Smooth muscle cell (in vitro differentiated cells): Measurements from ENCODE around the gene CFAP251. TPM values are rescaled to one million over a fixed set of nuclear protein-coding genes. Genes with fewer than 3 reads are reported as not detected.
"Not testable (repeated sequence)": the region's sequence is repeated elsewhere in the genome, so short reads cannot be mapped to it uniquely, and the experiment has no call there.

Source experiments
- DNase-seq: peaks from one replicate; lab custom pipeline; 2025; ENCODE audit not compliant: unreplicated experiment; lab: John Stamatoyannopoulos, UW
- H2AFZ ChIP-seq: fragments of 200-600 bp; sonication (generic); 2 replicates; pipeline ENCODE4 v1.6.0; 2016; ENCODE audit warnings: antibody characterized with exemption, low read depth, mild to moderate bottlenecking
- H3F3A ChIP-seq: fragments of 200-600 bp; sonication (generic); 2 replicates; pipeline ENCODE4 v1.6.0; 2017; ENCODE audit warnings: antibody characterized with exemption, low read depth
- H3K27ac ChIP-seq: fragments of 200-600 bp; sonication (generic); 2 replicates; pipeline ENCODE4 v1.5.1; 2016; ENCODE audit warnings: low read depth, mild to moderate bottlenecking
- H3K27me3 ChIP-seq: fragments of 200-600 bp; sonication (generic); 2 replicates; pipeline ENCODE4 v1.6.1; 2016; ENCODE audit warnings: low read depth, mild to moderate bottlenecking
- H3K36me3 ChIP-seq: fragments of 200-600 bp; sonication (generic); 2 replicates; pipeline ENCODE4 v1.5.1; 2016; ENCODE audit warnings: low read depth
- H3K4me1 ChIP-seq: fragments of 200-600 bp; sonication (generic); 2 replicates; pipeline ENCODE4 v1.5.1; 2016; ENCODE audit warnings: low read depth
- H3K4me2 ChIP-seq: fragments of 200-600 bp; sonication (generic); 2 replicates; pipeline ENCODE4 v1.6.0; 2016; ENCODE audit warnings: mild to moderate bottlenecking
- H3K4me3 ChIP-seq: fragments of 200-600 bp; sonication (generic); 2 replicates; pipeline ENCODE4 v1.5.1; 2016; ENCODE audit warnings: mild to moderate bottlenecking
- H3K79me2 ChIP-seq: fragments of 200-600 bp; sonication (generic); 2 replicates; pipeline ENCODE4 v1.6.0; 2016; ENCODE audit warnings: low read depth, mild to moderate bottlenecking
- H3K9ac ChIP-seq: fragments of 200-600 bp; sonication (generic); 2 replicates; pipeline ENCODE4 v1.6.0; 2016; ENCODE audit warnings: low read depth
- H3K9me3 ChIP-seq: fragments of 200-600 bp; sonication (generic); replicated peaks from 2 replicates; pipeline ENCODE4 v1.5.1; 2016; ENCODE audit warnings: low read depth
- H4K20me1 ChIP-seq: fragments of 200-600 bp; sonication (generic); 2 replicates; pipeline ENCODE4 v1.6.0; 2016; ENCODE audit warnings: low read depth
- CTCF ChIP-seq: fragments of 200-600 bp; sonication (generic); IDR thresholded peaks from 2 replicates; pipeline ENCODE4 v1.5.1; 2017; ENCODE audit warnings: borderline replicate concordance, mild to moderate bottlenecking, antibody characterized with exemption; ENCODE audit not compliant: insufficient read depth, poor library complexity, severe bottlenecking
- WGBS: methylation state at CpG from one replicate; pipeline ENCODE4 v1.1.7; 2016; ENCODE audit warnings: low lambda C conversion rate; 5-methylcytosine and 5-hydroxymethylcytosine counted together
- polyA plus RNA-seq: library from polyadenylated mRNA; unstranded; fragments of >200 nt; fragmentation: Nextera tagmentation; extraction: Ambion mirVana; gene quantifications from 2 replicates; pipeline ENCODE4 v1.2.1, GENCODE V29; 2016
- total RNA-seq: library from RNA; depleted of rRNA; stranded (reverse); fragments of >200 nt; gene quantifications from 2 replicates; pipeline ENCODE4 v1.2.3, GENCODE V29; 2014

CFAP251 gene
- total and polyA plus RNA-seq, 2 experiments from 2014 or later: 1.2 to 5.0 TPM

GRCh38 chr12:122032580-122032979 is 114.2 kb downstream of the CFAP251 start:
- Histone ChIP-seq H3K27me3 (no peaks in the 10 kb centered on the region), H3K4me1 (no peaks in the 10 kb centered on the region), H2AFZ (no peak overlapping the region), H3K4me2 (no peak overlapping the region), H4K20me1 (peaks cover 4% of the 10 kb centered on the region), H3K27ac (no peak overlapping the region), H3K9ac (no peak overlapping the region), H3K9me3 (no peaks in the 10 kb centered on the region), H3K79me2 (no peaks in the 10 kb centered on the region), H3K4me3 (no peak overlapping the region), H3K36me3 (no peaks in the 10 kb centered on the region), H3F3A (no peaks in the 10 kb centered on the region)
- TF ChIP-seq CTCF: no peak
- WGBS: 95% methylated on average over 11 of the region's 11 CpGs
- DNase-seq: no peak

GRCh38 chr12:122035292-122035691 is 116.9 kb downstream of the CFAP251 start:
- 96% methylated on average over 8 of the region's 8 CpGs for WGBS
- TF ChIP-seq CTCF: no peak
- no peaks in the 10 kb centered on the region for H3K79me2 ChIP-seq
- no peak overlapping the region for H3K27ac ChIP-seq
- H3K4me3 ChIP-seq: no peak overlapping the region
- no peak overlapping the region for H2AFZ ChIP-seq
- no peaks in the 10 kb centered on the region for H3K4me1 ChIP-seq
- DNase-seq: no peak
- H3K4me2 ChIP-seq: no peak overlapping the region
- no peaks in the 10 kb centered on the region for H3K36me3 ChIP-seq
- H4K20me1 ChIP-seq: no peaks in the 10 kb centered on the region
- no peaks in the 10 kb centered on the region for H3K27me3 ChIP-seq
- H3K9ac ChIP-seq: no peak overlapping the region
- no peaks in the 10 kb centered on the region for H3K9me3 ChIP-seq
- H3F3A ChIP-seq: no peaks in the 10 kb centered on the region

- H4K20me1 ChIP-seq: no peaks in the 10 kb centered on the region
- no peak overlapping the region for H3K4me3 ChIP-seq
- H3K36me3 ChIP-seq: no peaks in the 10 kb centered on the region
- no peak for DNase-seq
- H3K9ac ChIP-seq: no peak overlapping the region
- H3K79me2 ChIP-seq: no peaks in the 10 kb centered on the region
- H3F3A ChIP-seq: no peaks in the 10 kb centered on the region
- no peak overlapping the region for H3K27ac ChIP-seq
- TF ChIP-seq CTCF: no peak
- no peaks in the 10 kb centered on the region for H3K27me3 ChIP-seq
- no peak overlapping the region for H2AFZ ChIP-seq
- H3K4me1 ChIP-seq: no peaks in the 10 kb centered on the region
- H3K9me3 ChIP-seq: no peaks in the 10 kb centered on the region
- no peak overlapping the region for H3K4me2 ChIP-seq
- 96% methylated on average over 6 of the region's 6 CpGs for WGBS
Observed at GRCh38 chr12:122036153-122036552, 117.8 kb downstream of the CFAP251 start.

GRCh38 chr12:122040579-122041386 is 122.4 kb downstream of the CFAP251 start:
- H3F3A ChIP-seq: no peaks in the 10 kb centered on the region
- H2AFZ ChIP-seq: no peak overlapping the region
- no peaks in the 10 kb centered on the region for H3K27me3 ChIP-seq
- H3K4me1 ChIP-seq: no peaks in the 10 kb centered on the region
- DNase-seq: no peak
- no peak overlapping the region for H3K4me3 ChIP-seq
- H4K20me1 ChIP-seq: no peaks in the 10 kb centered on the region
- H3K9me3 ChIP-seq: no peaks in the 10 kb centered on the region
- no peaks in the 10 kb centered on the region for H3K79me2 ChIP-seq
- H3K27ac ChIP-seq: no peak overlapping the region
- no peak overlapping the region for H3K4me2 ChIP-seq
- WGBS: 94% methylated on average over 21 of the region's 21 CpGs
- H3K36me3 ChIP-seq: no peaks in the 10 kb centered on the region
- no peak overlapping the region for H3K9ac ChIP-seq
- TF ChIP-seq CTCF: no peak

- H3K9me3 ChIP-seq, DNase-seq, H3F3A ChIP-seq, H3K36me3 ChIP-seq, H3K4me3 ChIP-seq, H3K4me1 ChIP-seq, H4K20me1 ChIP-seq, H3K9ac ChIP-seq, H3K27ac ChIP-seq, H3K27me3 ChIP-seq, H3K4me2 ChIP-seq, H3K79me2 ChIP-seq, H2AFZ ChIP-seq: not testable (repeated sequence)
- WGBS: 97% methylated on average over 3 of the region's 3 CpGs
Observed at GRCh38 chr12:122041458-122041857, 123.1 kb downstream of the CFAP251 start.
